Raji (cell line): ENCODE data around the gene ABCE1.

Experiments used
- POLR2A ChIP-seq: IDR thresholded peaks from 2 replicates; pipeline ENCODE4 v1.6.1; 2011; ENCODE audit warnings: low read depth, low read length, control low read depth; ENCODE audit not compliant: insufficient read depth

Gene ABCE1

GRCh38 chr4:145090380-145090779, 7.7 kb upstream of the ABCE1 start:
- no peak for TF ChIP-seq POLR2A

GRCh38 chr4:145093638-145094037, 4.5 kb upstream of the ABCE1 start:
- no peak for TF ChIP-seq POLR2A

DNA sequence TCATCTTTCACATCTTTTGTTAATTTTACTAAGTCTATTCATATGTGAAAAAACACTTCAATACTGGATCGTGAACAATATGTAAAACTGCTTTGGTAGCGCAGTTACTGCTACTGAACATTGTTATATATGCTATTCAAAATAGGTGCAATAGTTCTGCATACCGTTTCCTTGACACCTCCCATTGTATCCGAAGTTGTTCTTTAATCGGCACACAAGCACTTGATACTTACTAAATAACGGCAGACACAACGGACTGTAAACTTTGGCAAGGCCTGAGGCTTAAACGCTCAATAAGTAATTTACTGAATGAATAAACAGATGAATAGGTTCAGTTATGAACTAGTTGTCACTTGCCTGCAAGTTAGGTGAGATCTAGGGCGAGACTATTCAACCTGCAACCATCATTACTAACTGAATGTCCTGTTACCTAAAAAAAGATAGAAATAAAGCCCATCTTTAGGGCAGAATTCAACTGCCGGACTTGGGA, 735 bp upstream of the ABCE1 start:
- TF ChIP-seq POLR2A = no peak

DNA sequence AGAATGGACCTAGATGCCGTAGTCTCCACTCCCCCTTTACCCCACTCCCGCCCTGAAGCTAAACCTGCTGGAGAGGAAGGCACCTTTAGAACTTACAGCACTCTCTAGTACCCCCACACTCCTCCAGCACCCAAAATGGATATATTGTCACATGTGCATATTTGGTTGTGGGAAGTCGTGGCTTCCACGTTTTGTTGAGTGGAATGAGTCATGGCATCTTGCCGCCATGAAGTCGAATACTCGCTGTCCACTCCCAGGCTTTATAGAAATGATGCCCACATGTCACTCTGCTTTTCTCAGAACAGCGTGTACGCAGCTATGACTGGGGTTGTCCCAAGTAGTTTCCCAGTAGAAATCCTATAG, 545 bp downstream of the ABCE1 start:
- TF ChIP-seq POLR2A = no peak

DNA sequence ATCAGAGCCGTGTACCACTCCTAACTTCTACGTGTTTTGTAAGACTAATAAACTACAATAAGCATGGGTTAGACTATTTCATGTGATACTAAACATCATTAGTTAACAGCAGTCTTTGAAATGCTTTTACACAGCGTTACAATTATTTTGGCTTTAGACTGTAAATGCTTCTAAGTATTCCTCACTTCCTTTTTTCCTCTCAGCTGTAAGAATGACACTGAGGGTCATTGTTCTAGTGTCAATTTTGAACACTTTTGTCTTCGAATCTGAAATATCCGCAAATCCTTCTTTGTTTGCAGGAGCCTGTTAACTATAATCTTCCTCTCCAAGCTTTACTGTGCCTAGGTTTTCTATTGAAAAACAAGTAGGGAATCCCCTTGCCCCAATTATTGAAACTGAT, 1.5 kb downstream of the ABCE1 start:
- TF ChIP-seq POLR2A = no peak

DNA sequence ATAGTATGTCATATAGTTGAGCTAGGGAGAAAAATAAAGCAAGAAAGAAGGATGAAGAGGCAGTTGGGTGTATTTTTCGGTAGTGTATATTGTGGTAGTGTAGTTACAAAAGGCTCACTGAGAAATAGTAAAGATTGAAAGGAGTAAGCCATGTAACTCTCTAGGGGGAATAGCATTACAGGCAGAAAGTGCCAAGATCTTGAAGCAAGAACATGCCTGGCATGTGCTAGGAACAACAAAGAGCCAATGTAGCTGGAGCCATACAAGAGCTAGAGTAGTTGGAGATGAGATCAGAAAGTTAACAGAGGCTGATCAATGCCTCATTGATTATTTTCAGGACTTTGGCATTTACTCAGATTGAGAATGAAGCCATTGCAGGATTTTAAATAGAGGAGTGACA, 3.0 kb downstream of the ABCE1 start:
- no peak for TF ChIP-seq POLR2A

DNA sequence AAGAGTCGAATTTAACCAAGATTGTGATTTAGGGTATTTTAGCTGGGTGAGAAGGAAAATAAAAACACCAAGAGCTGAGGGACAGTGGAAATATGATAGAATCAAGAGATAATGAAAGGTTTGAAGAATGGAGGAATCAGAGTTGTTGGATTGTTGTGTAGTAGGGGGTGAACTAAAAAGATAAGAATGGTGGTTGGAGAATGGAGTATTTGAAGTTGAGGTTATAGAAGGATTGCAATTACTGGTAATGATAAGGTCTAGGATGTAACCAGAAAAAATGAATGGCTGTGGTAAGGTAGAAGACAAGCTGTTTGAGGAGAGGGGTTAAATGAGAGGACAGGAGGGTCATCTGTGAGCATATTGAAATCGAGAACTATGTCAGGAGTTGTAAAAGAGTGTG, 4.5 kb downstream of the ABCE1 start:
- no peak for TF ChIP-seq POLR2A

DNA sequence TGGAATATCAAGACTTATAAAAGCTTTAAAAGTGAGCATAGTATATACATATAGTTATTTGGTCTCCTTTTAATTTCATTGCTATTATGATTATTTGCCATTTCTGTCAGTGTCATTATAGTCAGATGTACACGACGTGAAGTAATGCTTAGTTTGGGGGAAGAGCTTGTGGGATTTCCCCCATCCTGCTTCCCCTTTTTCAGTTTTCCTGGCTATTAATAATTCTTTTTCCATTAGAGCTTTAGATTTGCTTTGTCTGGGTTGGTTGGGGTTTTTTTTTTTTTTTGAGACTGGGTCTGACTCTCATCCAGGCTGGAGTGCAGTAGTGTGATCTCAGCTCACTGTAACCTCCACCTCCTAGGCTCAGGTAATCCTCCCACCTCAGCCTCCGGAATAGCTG, 5.4 kb downstream of the ABCE1 start:
- no peak for TF ChIP-seq POLR2A

GRCh38 chr4:145107126-145107525, 9.0 kb downstream of the ABCE1 start:
- no peak for TF ChIP-seq POLR2A

DNA sequence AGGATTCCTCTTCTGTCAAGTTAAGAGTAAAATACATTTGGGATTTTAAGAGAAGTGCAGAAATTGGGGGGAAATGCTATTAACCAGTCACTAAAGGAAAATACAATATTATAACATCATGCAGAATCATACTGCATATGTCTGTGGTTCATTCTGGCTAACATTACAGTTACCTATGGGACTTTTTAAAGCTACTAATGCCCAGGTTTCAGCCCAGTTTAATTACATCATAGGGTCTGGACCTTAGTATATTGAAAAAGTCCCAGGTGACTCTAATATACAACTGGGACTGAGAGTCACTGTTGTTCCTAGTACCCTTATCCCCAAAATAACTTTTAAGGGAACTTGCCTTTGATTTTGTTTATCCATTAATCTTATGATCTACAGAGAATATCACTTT, 10.0 kb downstream of the ABCE1 start:
- TF ChIP-seq POLR2A = no peak

- no peak for TF ChIP-seq POLR2A
Measured at GRCh38 chr4:145125396-145125795, 27.3 kb downstream of the ABCE1 start.

DNA sequence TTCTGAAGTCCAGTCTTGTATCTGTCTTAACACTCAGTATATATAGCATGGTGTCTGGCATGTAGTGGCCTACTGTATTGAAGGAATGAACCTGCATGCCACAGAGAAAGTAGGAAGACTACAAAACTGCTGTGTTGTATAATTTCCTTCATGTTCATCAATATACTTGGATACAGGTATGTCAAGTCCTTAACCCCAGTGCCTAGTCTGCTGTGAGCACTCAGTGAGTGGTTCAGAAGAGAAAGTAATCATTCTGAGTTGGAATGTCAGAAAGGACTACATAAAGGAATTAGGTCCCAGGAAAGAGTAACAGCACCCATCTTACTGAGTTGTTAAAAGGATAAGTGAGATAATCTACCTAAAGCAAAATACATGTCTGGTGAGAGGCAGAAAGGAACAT, 32.0 kb downstream of the ABCE1 start:
- TF ChIP-seq POLR2A = no peak

DNA sequence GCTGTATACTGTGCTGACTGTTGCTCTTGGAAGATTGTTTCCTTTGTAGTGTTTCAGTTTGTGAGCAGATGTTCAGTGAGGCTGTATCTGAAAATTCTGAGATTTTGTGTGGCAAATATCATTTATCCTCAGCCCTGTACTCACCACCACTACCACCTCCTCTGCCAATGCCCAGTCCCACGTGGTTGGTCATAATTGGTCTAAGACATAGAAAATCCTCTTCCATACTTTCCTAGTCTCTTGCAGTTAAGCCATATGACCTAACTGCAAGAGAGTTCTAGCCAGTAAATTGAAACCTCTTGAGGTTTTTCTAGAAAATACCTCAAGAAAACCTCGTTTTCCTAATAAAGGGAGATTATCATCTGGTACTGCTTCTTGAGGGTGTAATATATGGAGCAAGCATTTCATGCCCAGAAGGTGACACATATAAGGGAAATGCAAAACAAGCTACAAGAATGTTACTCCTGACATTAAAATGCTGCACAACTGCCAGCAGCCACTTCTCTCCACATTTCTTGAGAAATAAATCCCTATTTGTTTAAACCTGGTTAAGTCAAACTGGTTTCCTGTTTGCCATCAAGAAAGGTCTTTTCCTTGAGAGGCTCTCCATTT, 32.8 kb downstream of the ABCE1 start:
- TF ChIP-seq POLR2A = no peak

DNA sequence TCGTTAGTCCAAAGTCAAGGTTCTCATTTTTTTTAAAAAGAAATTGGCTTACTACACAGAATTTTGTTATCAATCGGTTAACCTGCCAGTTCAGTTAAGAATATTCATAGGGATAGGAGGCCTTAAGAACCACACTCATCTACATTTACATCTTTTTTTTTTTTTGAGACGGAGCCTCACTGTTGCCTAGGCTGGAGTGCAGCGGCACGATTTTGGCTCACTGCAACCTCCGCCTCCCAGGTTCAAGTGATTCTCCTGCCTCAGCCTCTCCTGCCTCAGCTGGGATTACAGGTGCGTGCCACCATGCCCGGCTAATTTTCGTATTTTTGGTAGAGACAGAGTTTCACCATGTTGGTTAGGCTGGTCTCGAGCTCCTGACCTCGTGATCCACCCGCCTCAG, 33.7 kb downstream of the ABCE1 start:
- no peak for TF ChIP-seq POLR2A

GRCh38 chr4:145132511-145133098, 34.5 kb downstream of the ABCE1 start:
- no peak for TF ChIP-seq POLR2A

DNA sequence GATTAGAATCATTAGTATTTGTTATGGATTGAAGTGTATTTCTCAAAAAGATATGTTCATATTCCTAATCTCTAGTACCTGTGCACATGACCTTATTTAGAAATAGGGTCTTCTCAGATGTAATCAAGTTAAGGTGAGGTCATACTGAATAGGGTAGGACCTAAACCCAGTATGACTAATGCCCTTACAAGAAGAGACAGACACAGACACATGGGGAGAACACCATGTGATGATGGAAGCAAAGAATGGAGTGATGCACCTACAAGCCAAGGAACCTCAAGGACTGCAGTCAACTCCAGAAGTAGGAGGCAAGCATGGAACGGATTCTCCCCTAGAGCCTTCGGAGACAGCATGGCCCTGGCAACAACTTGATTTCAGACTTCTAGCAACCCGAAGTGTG, 50.9 kb downstream of the ABCE1 start:
- TF ChIP-seq POLR2A = no peak
